ENCODE data around the gene CYP4V2.

Gene CYP4V2

GRCh38 chr4:186146458-186146857, 44.9 kb upstream of the CYP4V2 start:
- H3K4me2 ChIP-seq (ENCODE audit: low read length, poor library complexity, severe bottlenecking), result no peak overlapping the region
- no peak overlapping the region for H3K4ac ChIP-seq (ENCODE audit: low read depth in 1 of 2, low read length in 2 of 2)
- H4K8ac ChIP-seq (ENCODE audit: low read length), result no peak overlapping the region
- no peak overlapping the region for H2BK12ac ChIP-seq (ENCODE audit: low read length in 2 of 2)
- no peak for DNase-seq
- no peak overlapping the region for H3K23ac ChIP-seq (ENCODE audit: low read length in 2 of 2)
- no peak overlapping the region for H3K4me3 ChIP-seq (ENCODE audit: insufficient read depth in 1 of 2, low read depth in 1 of 2, low read length in 2 of 2)
- no peaks in the 10 kb centered on the region for H3K9me3 ChIP-seq (ENCODE audit: control insufficient read depth, low read length)
- H3K27me3 ChIP-seq (ENCODE audit: control insufficient read depth in 1 of 2, insufficient read depth in 1 of 2, low read length in 2 of 2), result no peaks in the 10 kb centered on the region
- no peaks in the 10 kb centered on the region for H3K79me1 ChIP-seq (replicated peaks; ENCODE audit: low read length, poor library complexity, severe bottlenecking)
- peaks cover 20% of the 10 kb centered on the region for H3K4me1 ChIP-seq (ENCODE audit: control insufficient read depth, insufficient read depth, low read depth, low read length)
- no peaks in the 10 kb centered on the region for H3K36me3 ChIP-seq (ENCODE audit: control insufficient read depth in 1 of 2, insufficient read depth in 2 of 2, low read depth in 1 of 2, low read length in 2 of 2)
- H2BK15ac ChIP-seq (ENCODE audit: low read depth, poor library complexity, severe bottlenecking), result no peak overlapping the region
- H3K9ac ChIP-seq (ENCODE audit: low read length), result no peak overlapping the region
- H4K91ac ChIP-seq (ENCODE audit: low read length), result no peak overlapping the region
- no peak overlapping the region for H2BK5ac ChIP-seq (ENCODE audit: low read depth, low read length, poor library complexity, severe bottlenecking)
- H3K14ac ChIP-seq (ENCODE audit: low read length in 2 of 2), result no peak overlapping the region
- H3K18ac ChIP-seq (ENCODE audit: low read depth in 1 of 2, low read length in 2 of 2), result no peak overlapping the region
- H2AFZ ChIP-seq (ENCODE audit: low read depth, low read length), result no peak overlapping the region
- 74% methylated on average over 8 of the region's 9 CpGs for WGBS
- peak overlapping the region; percentile 71 for H2AK5ac ChIP-seq (ENCODE audit: low read length, severe bottlenecking)
- no peak overlapping the region for H3K27ac ChIP-seq (ENCODE audit: low read length, poor library complexity, severe bottlenecking)
- H2BK120ac ChIP-seq (ENCODE audit: low read depth, low read length), result no peak overlapping the region

GRCh38 chr4:186148336-186148975, 42.9 kb upstream of the CYP4V2 start:
- no peak overlapping the region for H2BK120ac ChIP-seq (ENCODE audit: low read depth, low read length)
- H3K9ac ChIP-seq (ENCODE audit: low read length), result no peak overlapping the region
- H2AFZ ChIP-seq (ENCODE audit: low read depth, low read length), result no peak overlapping the region
- no peak overlapping the region for H3K23ac ChIP-seq (ENCODE audit: low read length in 2 of 2)
- no peak overlapping the region for H2BK15ac ChIP-seq (ENCODE audit: low read depth, poor library complexity, severe bottlenecking)
- H2AK5ac ChIP-seq (ENCODE audit: low read length, severe bottlenecking), result no peak overlapping the region
- no peaks in the 10 kb centered on the region for H3K27me3 ChIP-seq (ENCODE audit: control insufficient read depth in 1 of 2, insufficient read depth in 1 of 2, low read length in 2 of 2)
- no peak overlapping the region for H2BK5ac ChIP-seq (ENCODE audit: low read depth, low read length, poor library complexity, severe bottlenecking)
- no peak for DNase-seq
- H4K8ac ChIP-seq (ENCODE audit: low read length), result no peak overlapping the region
- no peak overlapping the region for H4K91ac ChIP-seq (ENCODE audit: low read length)
- no peak overlapping the region for H3K14ac ChIP-seq (ENCODE audit: low read length in 2 of 2)
- H2BK12ac ChIP-seq (ENCODE audit: low read length in 2 of 2), result no peak overlapping the region
- no peak overlapping the region for H3K27ac ChIP-seq (ENCODE audit: low read length, poor library complexity, severe bottlenecking)
- 100% methylated on average over 1 of the region's 1 CpG for WGBS
- no peaks in the 10 kb centered on the region for H3K79me1 ChIP-seq (replicated peaks; ENCODE audit: low read length, poor library complexity, severe bottlenecking)
- H3K4ac ChIP-seq (ENCODE audit: low read depth in 1 of 2, low read length in 2 of 2), result no peak overlapping the region
- no peak overlapping the region for H3K4me3 ChIP-seq (ENCODE audit: insufficient read depth in 1 of 2, low read depth in 1 of 2, low read length in 2 of 2)
- H3K4me2 ChIP-seq (ENCODE audit: low read length, poor library complexity, severe bottlenecking), result peak overlapping the region; percentile 10
- peaks cover 0 to 7% of the 10 kb centered on the region in 2 experiments for H3K36me3 ChIP-seq (ENCODE audit: control insufficient read depth in 1 of 2, insufficient read depth in 2 of 2, low read depth in 1 of 2, low read length in 2 of 2)
- H3K18ac ChIP-seq (ENCODE audit: low read depth in 1 of 2, low read length in 2 of 2), result no peak overlapping the region
- H3K9me3 ChIP-seq (ENCODE audit: control insufficient read depth, low read length), result no peaks in the 10 kb centered on the region
- peaks cover 20% of the 10 kb centered on the region for H3K4me1 ChIP-seq (ENCODE audit: control insufficient read depth, insufficient read depth, low read depth, low read length)

- Histone ChIP-seq H3K23ac (ENCODE audit: low read length in 2 of 2) (no peak overlapping the region), H3K27ac (ENCODE audit: low read length, poor library complexity, severe bottlenecking) (no peak overlapping the region), H3K79me1 (replicated peaks; ENCODE audit: low read length, poor library complexity, severe bottlenecking) (no peaks in the 10 kb centered on the region), H3K9ac (ENCODE audit: low read length) (peak overlapping the region; percentile 85), H3K9me3 (ENCODE audit: control insufficient read depth, low read length) (no peaks in the 10 kb centered on the region), H3K4me1 (ENCODE audit: control insufficient read depth, insufficient read depth, low read depth, low read length) (peaks cover 13% of the 10 kb centered on the region), H3K4ac (ENCODE audit: low read depth in 1 of 2, low read length in 2 of 2) (no peak overlapping the region), H3K27me3 (ENCODE audit: control insufficient read depth in 1 of 2, insufficient read depth in 1 of 2, low read length in 2 of 2) (no peaks in the 10 kb centered on the region), H4K91ac (ENCODE audit: low read length) (no peak overlapping the region), H4K8ac (ENCODE audit: low read length) (no peak overlapping the region), H2AFZ (ENCODE audit: low read depth, low read length) (no peak overlapping the region), H3K36me3 (ENCODE audit: control insufficient read depth in 1 of 2, insufficient read depth in 2 of 2, low read depth in 1 of 2, low read length in 2 of 2) (peaks cover 3 to 14% of the 10 kb centered on the region in 2 experiments), H2BK120ac (ENCODE audit: low read depth, low read length) (no peak overlapping the region), H3K4me2 (ENCODE audit: low read length, poor library complexity, severe bottlenecking) (no peak overlapping the region), H2BK15ac (ENCODE audit: low read depth, poor library complexity, severe bottlenecking) (no peak overlapping the region), H2BK5ac (ENCODE audit: low read depth, low read length, poor library complexity, severe bottlenecking) (no peak overlapping the region), H2BK12ac (ENCODE audit: low read length in 2 of 2) (no peak overlapping the region), H3K4me3 (ENCODE audit: insufficient read depth in 1 of 2, low read depth in 1 of 2, low read length in 2 of 2) (peak overlapping the region in 1 of 2 experiments; percentile 70), H3K14ac (ENCODE audit: low read length in 2 of 2) (no peak overlapping the region), H3K18ac (ENCODE audit: low read depth in 1 of 2, low read length in 2 of 2) (no peak overlapping the region), H2AK5ac (ENCODE audit: low read length, severe bottlenecking) (peak overlapping the region; percentile 17)
- DNase-seq, result no peak
- WGBS, result 76% methylated on average over 13 of the region's 14 CpGs
Measured at GRCh38 chr4:186149872-186150271, 41.5 kb upstream of the CYP4V2 start.

GRCh38 chr4:186150926-186151325, 40.4 kb upstream of the CYP4V2 start:
- Histone ChIP-seq H3K18ac (ENCODE audit: low read depth in 1 of 2, low read length in 2 of 2) (no peak overlapping the region), H3K27ac (ENCODE audit: low read length, poor library complexity, severe bottlenecking) (no peak overlapping the region), H3K14ac (ENCODE audit: low read length in 2 of 2) (no peak overlapping the region), H3K27me3 (ENCODE audit: control insufficient read depth in 1 of 2, insufficient read depth in 1 of 2, low read length in 2 of 2) (no peaks in the 10 kb centered on the region), H2BK120ac (ENCODE audit: low read depth, low read length) (no peak overlapping the region), H4K8ac (ENCODE audit: low read length) (no peak overlapping the region), H4K91ac (ENCODE audit: low read length) (no peak overlapping the region), H3K4me2 (ENCODE audit: low read length, poor library complexity, severe bottlenecking) (no peak overlapping the region), H2AK5ac (ENCODE audit: low read length, severe bottlenecking) (no peak overlapping the region), H3K9me3 (ENCODE audit: control insufficient read depth, low read length) (no peaks in the 10 kb centered on the region), H3K4ac (ENCODE audit: low read depth in 1 of 2, low read length in 2 of 2) (no peak overlapping the region), H2BK5ac (ENCODE audit: low read depth, low read length, poor library complexity, severe bottlenecking) (no peak overlapping the region), H2AFZ (ENCODE audit: low read depth, low read length) (no peak overlapping the region), H3K4me3 (ENCODE audit: insufficient read depth in 1 of 2, low read depth in 1 of 2, low read length in 2 of 2) (no peak overlapping the region), H3K9ac (ENCODE audit: low read length) (no peak overlapping the region), H3K36me3 (ENCODE audit: control insufficient read depth in 1 of 2, insufficient read depth in 2 of 2, low read depth in 1 of 2, low read length in 2 of 2) (peaks cover 3 to 14% of the 10 kb centered on the region in 2 experiments), H3K4me1 (ENCODE audit: control insufficient read depth, insufficient read depth, low read depth, low read length) (peaks cover 9% of the 10 kb centered on the region), H2BK12ac (ENCODE audit: low read length in 2 of 2) (no peak overlapping the region), H3K79me1 (replicated peaks; ENCODE audit: low read length, poor library complexity, severe bottlenecking) (no peaks in the 10 kb centered on the region), H2BK15ac (ENCODE audit: low read depth, poor library complexity, severe bottlenecking) (no peak overlapping the region), H3K23ac (ENCODE audit: low read length in 2 of 2) (no peak overlapping the region)
- no peak for DNase-seq
- 95% methylated on average over 13 of the region's 13 CpGs for WGBS
